ENCODE data around the gene UTP25.
A peak's percentile ranks its signal among the peaks of the same experiment; 100 is the strongest.

UTP25 gene

DNA sequence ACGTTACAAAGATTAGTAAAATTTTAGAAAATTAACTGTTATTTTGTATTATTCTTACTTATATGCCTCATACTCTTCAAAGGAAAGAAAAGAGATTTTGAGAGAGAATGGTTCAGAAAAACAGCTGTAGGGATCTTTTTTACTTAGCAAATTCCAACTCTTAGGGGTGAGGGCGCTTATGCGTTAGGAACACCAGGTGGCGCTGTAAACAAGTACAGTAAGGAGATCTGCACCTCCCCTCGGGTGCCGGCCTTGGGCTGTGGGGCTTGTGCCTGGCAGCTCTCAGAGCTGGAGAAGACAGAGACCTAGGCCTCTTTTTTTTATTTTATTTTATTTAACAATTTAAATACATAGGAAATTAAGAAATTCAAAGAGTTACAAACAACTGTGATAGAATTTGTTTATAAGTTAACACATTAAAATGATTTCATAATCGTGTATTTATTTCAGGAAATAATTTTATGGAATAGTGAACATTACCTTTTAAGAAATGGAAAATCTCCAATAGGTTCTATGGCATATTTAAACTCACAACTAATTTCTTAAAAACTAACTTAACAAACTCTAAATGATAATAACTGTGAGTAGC, 32.6 kb downstream of the UTP25 start:
- peak; percentile 95 for TF ChIP-seq CTCF (IDR thresholded peaks at IDR 0.05)
- peaks cover 10% of the 10 kb centered on the region for H3K4me1 Mint-ChIP-seq
- H3K36me3 Mint-ChIP-seq (ENCODE audit: low read depth) = no peaks in the 10 kb centered on the region
- H3K27me3 Mint-ChIP-seq (ENCODE audit: low read depth, poor library complexity) = peaks cover 34% of the 10 kb centered on the region
- no peak overlapping the region for H3K27ac Mint-ChIP-seq
- no peak overlapping the region for H3K4me3 Mint-ChIP-seq
- peak; percentile 80 for DNase-seq
- H3K9me3 Mint-ChIP-seq = no peaks in the 10 kb centered on the region

DNA sequence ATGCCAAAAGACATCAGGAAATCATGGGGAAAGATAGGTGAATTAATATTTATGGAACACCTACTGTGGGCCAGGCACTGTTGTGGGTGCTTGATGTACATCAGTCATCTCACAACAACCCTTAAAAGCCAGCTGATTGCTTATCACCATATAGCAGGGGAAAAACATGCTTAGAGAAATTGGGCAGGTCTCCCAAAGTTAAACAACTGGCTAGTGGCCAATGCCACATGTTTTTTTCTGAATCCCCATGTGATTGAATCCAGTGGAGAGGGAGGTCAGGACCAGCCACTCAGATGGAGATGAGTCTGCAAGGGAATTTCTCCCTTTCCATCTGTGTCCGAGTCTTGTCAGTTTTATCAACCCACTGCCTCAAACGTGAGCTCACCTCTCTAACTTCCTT, 33.5 kb downstream of the UTP25 start:
- H3K27ac Mint-ChIP-seq = no peak overlapping the region
- H3K27me3 Mint-ChIP-seq (ENCODE audit: low read depth, poor library complexity) = peaks cover 37% of the 10 kb centered on the region
- DNase-seq = no peak
- no peak for TF ChIP-seq CTCF (IDR thresholded peaks at IDR 0.05)
- H3K9me3 Mint-ChIP-seq = peaks cover 4% of the 10 kb centered on the region
- H3K4me1 Mint-ChIP-seq = peaks cover 10% of the 10 kb centered on the region
- H3K4me3 Mint-ChIP-seq = no peak overlapping the region
- H3K36me3 Mint-ChIP-seq (ENCODE audit: low read depth) = no peaks in the 10 kb centered on the region

- DNase-seq = no peak
- no peak for TF ChIP-seq CTCF (IDR thresholded peaks at IDR 0.05)
- H3K27ac Mint-ChIP-seq = no peak overlapping the region
- peaks cover 17% of the 10 kb centered on the region for H3K9me3 Mint-ChIP-seq
- peaks cover 10% of the 10 kb centered on the region for H3K4me1 Mint-ChIP-seq
- no peaks in the 10 kb centered on the region for H3K36me3 Mint-ChIP-seq (ENCODE audit: low read depth)
- H3K27me3 Mint-ChIP-seq (ENCODE audit: low read depth, poor library complexity) = peaks cover 43% of the 10 kb centered on the region
- H3K4me3 Mint-ChIP-seq = no peak overlapping the region
Observed at GRCh38 chr1:209862391-209863356, 34.9 kb downstream of the UTP25 start.

GRCh38 chr1:209863766-209864485, 36.2 kb downstream of the UTP25 start:
- no peak for DNase-seq
- no peak for TF ChIP-seq CTCF (IDR thresholded peaks at IDR 0.05)
- Mint-ChIP-seq H3K4me3 (no peak overlapping the region), H3K36me3 (ENCODE audit: low read depth) (no peaks in the 10 kb centered on the region), H3K4me1 (peaks cover 10% of the 10 kb centered on the region), H3K27me3 (ENCODE audit: low read depth, poor library complexity) (peaks cover 45% of the 10 kb centered on the region), H3K27ac (no peak overlapping the region), H3K9me3 (peaks cover 17% of the 10 kb centered on the region)

- no peak for DNase-seq
- peaks cover 17% of the 10 kb centered on the region for H3K9me3 Mint-ChIP-seq
Observed at GRCh38 chr1:209866201-209866600, 38.4 kb downstream of the UTP25 start.

More at GRCh38 chr1:209866201-209866600, 38.4 kb downstream of the UTP25 start:
- Mint-ChIP-seq H3K4me3 (no peak overlapping the region), H3K27ac (no peak overlapping the region), H3K4me1 (peaks cover 10% of the 10 kb centered on the region), H3K27me3 (ENCODE audit: low read depth, poor library complexity) (peaks cover 58% of the 10 kb centered on the region), H3K36me3 (ENCODE audit: low read depth) (no peaks in the 10 kb centered on the region)
- TF ChIP-seq CTCF (IDR thresholded peaks at IDR 0.05) = no peak
